ENCODE results near the gene PRUNE1.

PRUNE1 gene

GRCh38 chr1:151043163-151043562 is 34.9 kb downstream of the PRUNE1 start:
- Histone ChIP-seq H3K9ac (ENCODE audit: insufficient read length, low read depth) (no peak overlapping the region), H3K36me3 (ENCODE audit: insufficient read depth, insufficient read length, low read length) (peaks cover 3% of the 10 kb centered on the region), H3K4me1 (ENCODE audit: insufficient read depth, insufficient read length) (no peaks in the 10 kb centered on the region), H3K27me3 (ENCODE audit: insufficient read depth, insufficient read length) (no peaks in the 10 kb centered on the region), H3K4me3 (ENCODE audit: insufficient read length, low read depth) (no peak overlapping the region), H3K9me3 (ENCODE audit: insufficient read depth, low read length) (no peaks in the 10 kb centered on the region)
- no peak for TF ChIP-seq SUZ12 (IDR thresholded peaks at IDR 0.05; ENCODE audit: extremely low read depth, insufficient read depth, insufficient read length)
- no peak for TF ChIP-seq ZNF274 (IDR thresholded peaks at IDR 0.05; ENCODE audit: low read depth, low read length)
- TF ChIP-seq YY1 (IDR thresholded peaks at IDR 0.05; ENCODE audit: insufficient read depth, insufficient read length) = no peak
- DNase-seq (ENCODE audit: low read depth, low spot score) = no peak

DNA sequence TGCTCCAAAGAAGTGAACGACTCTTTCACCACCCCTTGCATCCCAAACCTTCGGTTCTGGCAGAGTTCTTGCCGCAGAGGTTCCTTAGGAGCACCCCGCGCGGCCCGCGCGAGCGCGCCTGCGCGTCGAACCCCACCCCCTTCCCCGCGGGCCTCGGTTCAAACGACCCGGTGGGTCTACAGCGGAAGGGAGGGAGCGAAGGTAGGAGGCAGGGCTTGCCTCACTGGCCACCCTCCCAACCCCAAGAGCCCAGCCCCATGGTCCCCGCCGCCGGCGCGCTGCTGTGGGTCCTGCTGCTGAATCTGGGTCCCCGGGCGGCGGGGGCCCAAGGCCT is 39.3 kb downstream of the PRUNE1 start, which contains the start of gene C1orf56:
TSS of gene C1orf56 (plus strand) at position 161 of the 334 bp plus-strand sequence. CDS start at position 258, 97 bp downstream.
- Histone ChIP-seq H3K9me3 (ENCODE audit: insufficient read depth, low read length) (no peaks in the 10 kb centered on the region), H3K27me3 (ENCODE audit: insufficient read depth, insufficient read length) (no peaks in the 10 kb centered on the region), H3K9ac (ENCODE audit: insufficient read length, low read depth) (peak within 1 kb of the TSS; percentile 96), H3K4me3 (ENCODE audit: insufficient read length, low read depth) (peak within 1 kb of the TSS; percentile 83), H3K36me3 (ENCODE audit: insufficient read depth, insufficient read length, low read length) (peaks cover 32% of the 10 kb centered on the region), H3K4me1 (ENCODE audit: insufficient read depth, insufficient read length) (no peaks in the 10 kb centered on the region)
- peak; percentile 70 for DNase-seq (ENCODE audit: low read depth, low spot score)
- TF ChIP-seq ZNF274 (IDR thresholded peaks at IDR 0.05; ENCODE audit: low read depth, low read length) = no peak
- no peak for TF ChIP-seq SUZ12 (IDR thresholded peaks at IDR 0.05; ENCODE audit: extremely low read depth, insufficient read depth, insufficient read length)
- TF ChIP-seq YY1 (IDR thresholded peaks at IDR 0.05; ENCODE audit: insufficient read depth, insufficient read length) = no peak

GRCh38 chr1:151047925-151048644 is 39.8 kb downstream of the PRUNE1 start:
- H3K4me1 ChIP-seq (ENCODE audit: insufficient read depth, insufficient read length) = no peaks in the 10 kb centered on the region
- no peaks in the 10 kb centered on the region for H3K9me3 ChIP-seq (ENCODE audit: insufficient read depth, low read length)
- no peak for TF ChIP-seq SUZ12 (IDR thresholded peaks at IDR 0.05; ENCODE audit: extremely low read depth, insufficient read depth, insufficient read length)
- peak; percentile 47 for TF ChIP-seq YY1 (IDR thresholded peaks at IDR 0.05; ENCODE audit: insufficient read depth, insufficient read length)
- H3K4me3 ChIP-seq (ENCODE audit: insufficient read length, low read depth) = peak overlapping the region; percentile 83
- peak overlapping the region; percentile 96 for H3K9ac ChIP-seq (ENCODE audit: insufficient read length, low read depth)
- DNase-seq (ENCODE audit: low read depth, low spot score) = peak; percentile 80
- H3K36me3 ChIP-seq (ENCODE audit: insufficient read depth, insufficient read length, low read length) = peaks cover 34% of the 10 kb centered on the region
- no peaks in the 10 kb centered on the region for H3K27me3 ChIP-seq (ENCODE audit: insufficient read depth, insufficient read length)

GRCh38 chr1:151048645-151049032 is 40.4 kb downstream of the PRUNE1 start:
- TF ChIP-seq SUZ12 (IDR thresholded peaks at IDR 0.05; ENCODE audit: extremely low read depth, insufficient read depth, insufficient read length) = no peak
- no peak for TF ChIP-seq ZNF274 (IDR thresholded peaks at IDR 0.05; ENCODE audit: low read depth, low read length)
- no peak for TF ChIP-seq YY1 (IDR thresholded peaks at IDR 0.05; ENCODE audit: insufficient read depth, insufficient read length)
- no peak for DNase-seq (ENCODE audit: low read depth, low spot score)
- no peaks in the 10 kb centered on the region for H3K4me1 ChIP-seq (ENCODE audit: insufficient read depth, insufficient read length)
- H3K9ac ChIP-seq (ENCODE audit: insufficient read length, low read depth) = peak overlapping the region; percentile 96
- no peaks in the 10 kb centered on the region for H3K9me3 ChIP-seq (ENCODE audit: insufficient read depth, low read length)
- peaks cover 40% of the 10 kb centered on the region for H3K36me3 ChIP-seq (ENCODE audit: insufficient read depth, insufficient read length, low read length)
- peak overlapping the region; percentile 83 for H3K4me3 ChIP-seq (ENCODE audit: insufficient read length, low read depth)
- no peaks in the 10 kb centered on the region for H3K27me3 ChIP-seq (ENCODE audit: insufficient read depth, insufficient read length)

DNA sequence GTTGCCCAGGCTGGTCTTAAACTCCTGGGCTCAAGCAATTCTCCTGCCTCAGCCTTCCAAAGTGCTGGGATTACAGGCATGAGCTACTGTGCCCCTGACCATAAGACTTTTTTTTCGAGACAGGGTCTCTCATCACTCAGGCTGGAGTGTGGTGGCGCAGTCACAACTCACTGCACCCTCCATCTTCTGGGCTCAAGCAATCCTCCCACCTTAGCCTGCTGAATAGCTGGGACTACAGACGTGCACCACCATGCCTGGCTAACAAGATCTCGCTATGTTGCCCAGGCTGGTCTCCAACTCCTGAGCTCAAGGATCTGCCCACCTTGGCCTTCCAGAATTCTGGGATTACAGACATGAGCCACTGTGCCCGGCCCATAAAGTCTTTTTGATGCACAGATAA is 41.2 kb downstream of the PRUNE1 start:
- no peak for DNase-seq (ENCODE audit: low read depth, low spot score)
- no peaks in the 10 kb centered on the region for H3K4me1 ChIP-seq (ENCODE audit: insufficient read depth, insufficient read length)
- H3K27me3 ChIP-seq (ENCODE audit: insufficient read depth, insufficient read length) = no peaks in the 10 kb centered on the region
- no peak overlapping the region for H3K9ac ChIP-seq (ENCODE audit: insufficient read length, low read depth)
- no peaks in the 10 kb centered on the region for H3K9me3 ChIP-seq (ENCODE audit: insufficient read depth, low read length)
- TF ChIP-seq YY1 (IDR thresholded peaks at IDR 0.05; ENCODE audit: insufficient read depth, insufficient read length) (no peak), SUZ12 (IDR thresholded peaks at IDR 0.05; ENCODE audit: extremely low read depth, insufficient read depth, insufficient read length) (no peak), ZNF274 (IDR thresholded peaks at IDR 0.05; ENCODE audit: low read depth, low read length) (no peak)
- peaks cover 48% of the 10 kb centered on the region for H3K36me3 ChIP-seq (ENCODE audit: insufficient read depth, insufficient read length, low read length)
- no peak overlapping the region for H3K4me3 ChIP-seq (ENCODE audit: insufficient read length, low read depth)

- no peak overlapping the region for H3K9ac ChIP-seq (ENCODE audit: insufficient read length, low read depth)
- TF ChIP-seq ZNF274 (IDR thresholded peaks at IDR 0.05; ENCODE audit: low read depth, low read length) = no peak
- no peak for TF ChIP-seq SUZ12 (IDR thresholded peaks at IDR 0.05; ENCODE audit: extremely low read depth, insufficient read depth, insufficient read length)
- TF ChIP-seq YY1 (IDR thresholded peaks at IDR 0.05; ENCODE audit: insufficient read depth, insufficient read length) = no peak
- peaks cover 55% of the 10 kb centered on the region for H3K36me3 ChIP-seq (ENCODE audit: insufficient read depth, insufficient read length, low read length)
- H3K4me3 ChIP-seq (ENCODE audit: insufficient read length, low read depth) = no peak overlapping the region
- H3K27me3 ChIP-seq (ENCODE audit: insufficient read depth, insufficient read length) = no peaks in the 10 kb centered on the region
- H3K4me1 ChIP-seq (ENCODE audit: insufficient read depth, insufficient read length) = peaks cover under 1% of the 10 kb centered on the region
- no peaks in the 10 kb centered on the region for H3K9me3 ChIP-seq (ENCODE audit: insufficient read depth, low read length)
- no peak for DNase-seq (ENCODE audit: low read depth, low spot score)
These were observed 41.9 kb downstream of the PRUNE1 start for GRCh38 chr1:151050051-151050688.

DNA sequence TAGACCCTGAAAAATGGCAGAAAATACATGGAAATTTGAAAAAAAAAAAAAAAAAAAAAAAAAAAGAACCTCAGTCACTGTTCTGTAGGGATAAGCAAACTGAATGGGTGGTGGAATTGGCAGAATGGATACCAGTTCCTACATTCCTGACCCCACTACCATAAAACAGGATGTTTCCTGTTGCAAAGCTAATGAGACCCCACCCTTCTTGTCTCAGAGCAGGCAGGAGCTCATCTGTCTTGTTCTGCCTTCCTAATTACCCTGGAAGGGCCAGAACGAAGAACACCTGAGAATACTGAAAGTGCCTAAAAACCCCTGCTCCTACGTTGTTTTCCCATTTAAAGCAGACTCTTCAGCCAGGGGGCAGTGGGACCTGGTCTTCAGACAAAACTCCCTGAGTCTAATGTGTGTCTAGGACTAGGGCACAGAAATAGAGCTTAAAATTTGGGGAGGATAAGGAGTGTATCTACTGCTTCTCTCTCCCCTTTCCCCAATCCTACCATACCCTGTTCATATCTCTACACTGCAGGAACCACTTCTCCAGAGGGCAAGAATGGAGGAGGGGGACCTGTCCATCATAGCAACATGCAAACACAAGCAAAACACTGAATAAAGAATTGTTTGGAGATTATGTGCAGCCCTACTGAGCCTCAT is 43.2 kb downstream of the PRUNE1 start:
- no peak for TF ChIP-seq SUZ12 (IDR thresholded peaks at IDR 0.05; ENCODE audit: extremely low read depth, insufficient read depth, insufficient read length)
- no peak for TF ChIP-seq ZNF274 (IDR thresholded peaks at IDR 0.05; ENCODE audit: low read depth, low read length)
- TF ChIP-seq YY1 (IDR thresholded peaks at IDR 0.05; ENCODE audit: insufficient read depth, insufficient read length) = no peak
- H3K4me1 ChIP-seq (ENCODE audit: insufficient read depth, insufficient read length) = peaks cover 12% of the 10 kb centered on the region
- H3K9me3 ChIP-seq (ENCODE audit: insufficient read depth, low read length) = no peaks in the 10 kb centered on the region
- DNase-seq (ENCODE audit: low read depth, low spot score) = no peak
- H3K36me3 ChIP-seq (ENCODE audit: insufficient read depth, insufficient read length, low read length) = peaks cover 68% of the 10 kb centered on the region
- no peak overlapping the region for H3K9ac ChIP-seq (ENCODE audit: insufficient read length, low read depth)
- no peak overlapping the region for H3K4me3 ChIP-seq (ENCODE audit: insufficient read length, low read depth)
- no peaks in the 10 kb centered on the region for H3K27me3 ChIP-seq (ENCODE audit: insufficient read depth, insufficient read length)
